Occipital lobe (tissue), 2 donors: ENCODE results near the gene AKAP13. TPM values are rescaled to one million over a fixed set of nuclear protein-coding genes. Genes with fewer than 3 reads are reported as not detected.

Experiments
- DNase-seq: peaks from one replicate; lab custom pipeline; 2025; lab: John Stamatoyannopoulos, UW
- total RNA-seq: library from RNA; depleted of rRNA; stranded (reverse); fragments of >200 nt; gene quantifications from one replicate; pipeline ENCODE4 v1.2.3, GENCODE V29; 2014

The AKAP13 gene
- total RNA-seq, 1 donor from 2014 or later = 142 TPM

- no peak for DNase-seq
These were observed 2.5 kb downstream of the AKAP13 start for GRCh38 chr15:85382942-85383341.

GRCh38 chr15:85383470-85384148 lies 3.2 kb downstream of the AKAP13 start:
- no peak for DNase-seq

GRCh38 chr15:85386261-85386660 lies 5.9 kb downstream of the AKAP13 start:
- DNase-seq = no peak

- no peak for DNase-seq
These were observed 8.3 kb downstream of the AKAP13 start for GRCh38 chr15:85388566-85389305.

- DNase-seq = no peak
These were observed 8.9 kb downstream of the AKAP13 start for GRCh38 chr15:85389306-85389650.

GRCh38 chr15:85389772-85390171 lies 9.4 kb downstream of the AKAP13 start:
- no peak for DNase-seq

- no peak for DNase-seq
These were observed 12.8 kb downstream of the AKAP13 start for GRCh38 chr15:85393210-85393609.

GRCh38 chr15:85394554-85395333 lies 14.3 kb downstream of the AKAP13 start:
- DNase-seq = no peak

GRCh38 chr15:85396554-85396953 lies 16.2 kb downstream of the AKAP13 start:
- no peak for DNase-seq

- no peak for DNase-seq
These were observed 16.7 kb downstream of the AKAP13 start for GRCh38 chr15:85397151-85397550.

- no peak for DNase-seq
These were observed 17.5 kb downstream of the AKAP13 start for GRCh38 chr15:85397926-85398325.

- no peak for DNase-seq
These were observed 18.4 kb downstream of the AKAP13 start for GRCh38 chr15:85398822-85399221.

GRCh38 chr15:85399627-85400026 lies 19.2 kb downstream of the AKAP13 start:
- no peak for DNase-seq

- no peak for DNase-seq
These were observed 20.2 kb downstream of the AKAP13 start for GRCh38 chr15:85400606-85401005.

GRCh38 chr15:85401108-85401774 lies 20.8 kb downstream of the AKAP13 start:
- no peak for DNase-seq

GRCh38 chr15:85402195-85402881 lies 21.9 kb downstream of the AKAP13 start:
- DNase-seq = no peak

- DNase-seq = no peak
These were observed 23.3 kb downstream of the AKAP13 start for GRCh38 chr15:85403745-85404144.

GRCh38 chr15:85404176-85404917 lies 23.9 kb downstream of the AKAP13 start:
- no peak for DNase-seq

- DNase-seq = no peak
These were observed 24.8 kb downstream of the AKAP13 start for GRCh38 chr15:85404918-85405866.
